Activated CD4-positive, CD25-positive, alpha-beta regulatory T cell treated with anti-CD3 and anti-CD28 coated beads, Interleukin-2, amount 50 U/mL, for 72 hours (primary cell): ENCODE results near the gene WWC1.
"Not testable (repeated sequence)": the region's sequence is repeated elsewhere in the genome, so short reads cannot be mapped to it uniquely, and the experiment has no call there.

Experiments used
- DNase-seq: peaks from one replicate; pipeline ENCODE4 v3.0.0; 2021

The WWC1 gene

DNA sequence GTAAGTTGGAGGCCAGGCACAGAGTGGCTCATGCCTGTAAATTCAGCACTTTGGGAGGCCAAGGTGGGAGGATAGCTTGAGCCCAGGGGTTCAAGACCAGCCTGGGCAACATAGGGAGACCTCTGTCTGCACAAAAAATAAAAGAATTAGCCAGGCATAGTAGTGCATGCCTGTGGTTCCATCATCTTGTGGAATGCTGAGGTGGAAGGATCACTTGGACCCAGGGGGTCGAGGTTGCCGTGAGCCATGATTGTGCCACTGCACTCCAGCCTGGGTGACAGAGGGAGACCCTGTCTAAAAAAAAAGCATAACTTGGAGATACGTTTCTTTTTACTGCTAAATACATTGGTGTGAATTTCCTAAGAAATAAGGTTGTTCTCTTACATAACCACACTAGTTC, 19.1 kb downstream of the WWC1 start:
- DNase-seq = not testable (repeated sequence)

GRCh38 chr5:168311061-168311566, 19.7 kb downstream of the WWC1 start:
- no peak for DNase-seq

DNA sequence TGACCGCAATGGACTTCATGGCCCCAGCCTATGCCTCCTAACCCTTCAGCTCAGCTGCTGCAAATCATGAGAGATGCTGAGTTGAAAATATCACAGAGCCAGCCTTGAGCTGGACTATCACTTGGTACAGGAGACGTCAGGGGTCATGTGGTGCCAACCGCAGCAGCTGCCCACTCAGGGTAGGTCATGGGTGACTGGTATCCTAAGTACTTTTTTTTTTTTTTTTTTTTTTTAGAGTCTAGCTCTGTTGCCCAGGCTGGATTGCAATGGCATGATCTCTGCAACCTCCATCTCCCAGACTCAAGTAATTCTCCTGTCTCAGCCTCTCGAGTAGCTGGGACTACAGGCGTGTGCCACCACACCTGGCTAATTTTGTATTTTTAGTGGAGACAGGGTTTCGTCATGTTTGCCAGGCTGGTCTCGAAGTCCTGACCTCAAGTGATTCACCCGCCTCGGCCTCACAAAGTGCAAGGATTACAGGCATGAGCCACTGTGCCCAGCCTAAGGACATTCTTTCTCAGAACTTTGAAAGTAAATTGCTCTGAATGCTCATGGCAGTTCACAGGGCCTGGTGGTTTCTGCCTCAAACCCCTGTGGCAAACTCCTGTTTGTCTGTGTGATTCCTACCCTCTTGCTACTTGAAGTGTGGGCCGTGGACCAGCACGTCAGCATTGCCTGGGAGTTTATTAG, 21.3 kb downstream of the WWC1 start:
- no peak for DNase-seq

DNA sequence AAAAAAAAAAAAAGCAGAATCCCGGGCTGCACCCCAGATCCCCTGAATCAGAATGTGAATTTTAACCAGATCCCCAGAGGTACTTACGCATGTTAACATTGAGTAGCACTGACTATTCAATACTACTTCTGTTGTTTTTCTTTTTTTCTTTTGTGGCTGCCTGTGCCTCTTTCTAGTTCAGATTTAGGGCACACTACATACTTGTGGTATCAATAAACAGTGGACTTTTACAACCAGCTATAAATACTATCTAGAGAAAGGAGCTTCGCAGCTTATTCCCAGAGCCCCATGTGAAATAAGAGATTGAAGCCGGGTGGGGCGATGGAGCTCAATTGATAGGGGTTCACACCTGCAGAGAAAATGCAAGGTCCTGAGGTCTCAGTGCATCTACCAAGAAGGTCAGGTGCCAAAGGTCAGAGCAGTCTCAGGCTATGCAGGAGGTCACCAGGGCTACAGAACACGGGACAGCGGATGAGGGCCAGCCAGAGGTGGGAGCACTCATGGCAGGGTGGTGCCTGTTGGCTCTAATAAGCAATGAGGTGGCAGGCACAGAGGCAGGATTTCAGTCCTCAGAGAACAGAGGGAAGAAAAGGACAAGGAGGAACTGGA, 22.3 kb downstream of the WWC1 start:
- DNase-seq = no peak

DNA sequence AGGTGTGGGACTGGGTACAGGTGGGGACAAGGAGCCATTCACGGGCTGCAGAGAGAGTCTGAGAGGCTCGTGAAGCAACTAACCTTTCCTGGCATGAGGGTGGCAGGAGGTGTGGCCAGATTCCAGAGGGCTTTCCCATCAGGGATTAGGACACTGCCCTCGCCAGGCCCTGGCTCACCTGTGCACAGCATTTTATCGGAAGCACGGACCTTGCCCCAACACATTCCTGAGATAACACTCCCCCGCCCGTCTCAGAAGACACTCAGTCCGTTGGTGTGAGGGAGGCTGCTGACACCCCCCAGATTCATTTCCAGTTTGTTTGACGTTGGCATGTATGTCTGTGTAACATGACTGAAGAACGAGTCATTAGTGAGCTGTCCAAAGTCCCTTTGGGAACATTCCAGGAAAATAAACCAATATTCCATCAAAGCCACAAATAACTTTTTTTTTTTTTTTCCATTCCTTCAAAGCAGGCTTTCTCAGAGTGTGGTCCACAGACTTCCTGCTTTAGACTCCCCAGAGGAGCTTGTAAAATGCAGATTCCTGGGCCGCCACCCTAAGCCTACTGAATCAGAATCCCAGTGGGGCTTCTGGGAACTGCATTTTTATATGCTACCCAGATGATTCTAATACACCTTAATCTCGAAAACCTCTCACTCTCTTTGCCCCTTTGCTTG, 23.4 kb downstream of the WWC1 start:
- DNase-seq = no peak

- DNase-seq = no peak
Observed at GRCh38 chr5:168315416-168316138, 24.1 kb downstream of the WWC1 start.

DNA sequence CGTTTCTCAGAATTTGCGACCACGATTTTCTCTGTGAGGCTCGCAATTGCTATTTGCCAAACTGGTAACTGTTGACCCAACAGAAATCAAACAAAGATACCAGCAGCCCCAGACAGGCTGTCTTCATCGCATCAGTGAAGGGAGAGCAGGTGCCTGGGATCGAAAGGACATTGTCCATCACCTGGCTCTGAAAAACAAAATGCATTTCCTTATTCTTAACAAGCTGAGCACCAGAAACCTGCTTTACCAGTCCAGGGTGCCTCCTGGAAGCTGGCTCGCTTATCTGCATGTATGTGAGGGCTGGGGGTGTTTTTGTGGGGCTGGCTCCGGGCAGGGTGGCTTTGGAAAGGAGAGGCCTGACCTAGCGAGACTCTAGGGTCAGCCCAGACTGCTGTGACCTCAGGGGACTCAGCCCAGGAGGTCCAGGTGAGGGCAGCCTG, 24.7 kb downstream of the WWC1 start:
- DNase-seq = no peak

DNA sequence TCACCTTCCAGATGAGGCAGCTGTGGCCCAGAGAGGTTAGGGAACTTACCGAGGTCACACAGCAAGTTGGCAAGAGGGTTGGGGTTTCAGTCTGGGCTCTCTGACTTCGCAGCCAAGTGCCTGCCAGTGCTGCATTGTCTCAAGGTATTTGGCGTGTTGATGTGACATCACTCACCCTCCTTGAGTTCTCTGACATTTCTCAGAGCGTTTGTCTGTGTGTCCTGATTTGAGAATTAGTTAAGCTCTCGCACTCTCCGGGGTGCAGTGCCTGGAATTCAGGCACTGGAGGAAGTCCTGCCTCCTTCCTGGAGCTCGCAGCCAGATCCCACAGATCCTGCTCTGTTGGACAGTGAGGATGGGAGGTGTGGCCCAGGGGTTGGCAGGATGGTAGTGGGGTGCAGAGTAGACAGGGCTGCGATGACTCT, 25.7 kb downstream of the WWC1 start:
- DNase-seq = no peak

DNA sequence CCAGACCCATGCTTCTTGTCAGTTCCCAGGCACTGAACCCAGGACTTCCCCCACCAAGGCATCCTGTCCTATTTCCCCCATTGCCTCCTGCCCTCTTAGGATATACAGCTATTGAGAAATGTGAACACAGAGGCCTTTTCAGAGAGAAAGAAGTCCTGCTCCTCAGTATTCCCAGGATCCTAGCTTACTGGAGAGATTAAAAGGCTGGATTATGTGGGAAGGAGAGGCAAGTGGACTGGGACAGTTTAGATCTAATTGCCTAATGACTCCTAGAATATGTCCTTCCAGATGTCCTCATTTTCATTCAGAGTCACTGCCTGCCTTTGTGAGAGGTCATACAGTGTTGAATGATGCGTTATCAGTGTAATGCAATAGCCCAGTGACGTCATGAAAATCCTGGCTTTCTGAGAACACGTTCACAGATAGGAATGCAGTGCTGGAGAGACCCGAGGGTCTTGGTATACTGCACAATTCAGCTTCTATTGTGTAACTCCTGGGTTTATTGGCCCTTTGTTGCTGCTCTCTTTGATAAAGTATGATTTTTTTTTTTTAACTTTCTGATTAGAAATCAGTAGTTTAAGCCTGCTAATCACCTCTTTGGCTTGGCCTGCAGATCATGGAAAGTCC, 26.2 kb downstream of the WWC1 start:
- no peak for DNase-seq

- DNase-seq = no peak
Observed at GRCh38 chr5:168318240-168318639, 26.8 kb downstream of the WWC1 start.

DNA sequence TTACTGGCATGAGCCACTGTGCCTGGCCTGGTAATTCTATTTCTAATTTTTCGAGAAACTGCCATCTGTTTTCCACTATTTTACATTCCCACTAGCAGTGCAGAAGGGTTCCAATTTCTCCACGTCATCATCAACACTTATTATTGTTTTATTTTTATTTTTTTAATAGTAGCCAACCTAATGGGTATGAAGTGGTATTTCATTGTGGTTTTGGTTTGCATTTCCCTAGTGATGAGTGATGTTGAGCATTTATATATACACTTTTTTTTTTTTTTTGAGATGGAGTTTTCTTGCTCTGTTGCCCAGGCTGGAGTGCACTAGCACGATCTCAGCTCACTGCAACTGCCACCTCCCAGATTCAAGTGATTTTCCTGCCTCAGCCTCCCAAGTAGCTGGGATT, 28.3 kb downstream of the WWC1 start:
- no peak for DNase-seq

DNA sequence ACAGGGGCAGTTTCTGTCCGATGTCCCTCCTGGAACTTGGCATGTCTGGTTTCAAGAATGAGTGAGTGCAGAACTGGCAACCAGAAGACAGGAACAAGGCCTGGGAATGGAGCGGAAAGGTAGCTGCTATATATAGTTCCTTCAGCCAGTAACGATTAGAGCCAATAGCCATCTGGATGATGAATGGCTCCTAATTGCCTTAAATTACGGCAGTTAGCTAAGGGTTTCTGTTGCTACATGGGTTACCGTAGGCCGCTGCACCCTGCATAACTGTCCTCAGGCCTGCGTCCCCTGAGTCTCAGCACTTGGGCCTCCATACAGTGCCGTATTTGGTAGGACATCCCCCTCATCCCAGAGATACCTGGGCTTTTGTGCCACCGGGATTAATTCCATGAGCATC, 29.4 kb downstream of the WWC1 start:
- DNase-seq = no peak

DNA sequence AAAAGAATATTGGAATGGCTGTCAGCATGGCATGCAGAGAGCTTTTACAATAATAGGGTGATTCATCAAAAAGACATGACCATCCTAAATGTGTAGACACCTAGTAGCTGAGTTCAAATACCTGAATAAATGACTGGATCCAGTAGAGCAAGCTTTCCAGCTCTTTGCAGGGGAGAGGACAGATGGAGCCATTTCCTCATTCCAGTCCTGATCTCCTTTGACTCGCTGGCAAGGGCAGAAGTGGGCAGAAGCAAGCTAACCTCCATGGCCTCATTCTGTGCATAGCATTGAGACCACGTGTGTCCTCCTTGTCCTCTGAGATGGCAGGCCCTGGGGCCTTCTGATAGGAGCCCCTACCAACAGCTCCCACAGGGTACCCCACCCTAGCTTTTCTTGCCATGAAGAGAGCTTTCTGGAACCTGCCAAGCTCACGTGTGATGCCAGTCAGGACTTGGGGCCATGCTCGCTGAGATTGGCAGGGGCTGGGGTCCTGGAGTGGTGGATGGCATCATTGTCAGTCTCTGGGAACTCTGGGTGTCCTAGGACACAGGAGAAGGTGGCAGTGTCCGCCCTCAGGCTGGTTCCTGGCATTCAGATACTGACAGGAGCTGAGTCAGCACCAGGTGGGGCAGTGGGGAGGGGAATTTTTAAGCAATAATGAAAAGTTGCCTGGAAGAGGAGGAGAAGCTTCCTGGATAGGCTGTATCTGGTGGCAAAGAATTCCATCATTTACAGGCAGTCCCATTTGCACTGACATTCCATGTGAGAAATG, 33.6 kb downstream of the WWC1 start:
- no peak for DNase-seq

DNA sequence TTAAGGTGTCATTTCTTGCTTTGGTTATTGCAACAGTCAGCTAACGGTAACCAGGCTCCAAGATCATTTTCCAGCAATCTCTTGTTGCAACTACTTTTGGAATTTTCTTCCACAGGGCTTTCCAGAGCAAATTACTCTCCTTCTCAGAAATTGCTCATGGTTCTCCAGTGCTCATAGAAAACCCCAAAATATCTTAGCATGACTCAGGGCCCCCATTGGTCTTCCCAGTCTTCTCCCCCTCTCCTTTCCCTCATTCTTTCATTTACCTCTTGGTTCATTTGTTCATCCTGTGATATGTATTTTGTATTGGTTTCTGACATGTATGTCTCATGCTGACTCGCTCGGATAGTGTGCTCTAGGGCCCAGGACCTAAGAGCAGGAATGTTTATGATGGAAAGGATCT, 35.6 kb downstream of the WWC1 start:
- DNase-seq = no peak

GRCh38 chr5:168327451-168327850, 36.0 kb downstream of the WWC1 start:
- no peak for DNase-seq

DNA sequence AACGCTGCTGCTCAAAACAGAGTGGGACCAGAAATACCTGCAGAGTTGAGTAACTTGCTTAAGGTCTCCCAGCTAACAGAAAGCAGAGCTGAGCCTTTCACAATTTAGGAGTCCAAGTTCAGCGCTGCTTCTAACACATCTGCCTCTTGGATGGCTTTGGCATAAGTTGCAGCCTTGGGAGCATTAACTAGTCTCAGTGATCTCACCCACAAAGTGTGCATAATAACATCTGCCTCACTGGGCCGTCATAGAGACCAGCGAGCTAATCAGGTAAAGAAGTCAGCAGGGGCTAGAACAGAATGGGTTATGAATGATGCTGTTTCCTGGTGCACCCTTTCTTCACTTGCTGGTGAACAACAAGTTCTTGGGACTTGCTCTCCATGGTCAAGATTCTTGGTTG, 36.5 kb downstream of the WWC1 start:
- no peak for DNase-seq

DNA sequence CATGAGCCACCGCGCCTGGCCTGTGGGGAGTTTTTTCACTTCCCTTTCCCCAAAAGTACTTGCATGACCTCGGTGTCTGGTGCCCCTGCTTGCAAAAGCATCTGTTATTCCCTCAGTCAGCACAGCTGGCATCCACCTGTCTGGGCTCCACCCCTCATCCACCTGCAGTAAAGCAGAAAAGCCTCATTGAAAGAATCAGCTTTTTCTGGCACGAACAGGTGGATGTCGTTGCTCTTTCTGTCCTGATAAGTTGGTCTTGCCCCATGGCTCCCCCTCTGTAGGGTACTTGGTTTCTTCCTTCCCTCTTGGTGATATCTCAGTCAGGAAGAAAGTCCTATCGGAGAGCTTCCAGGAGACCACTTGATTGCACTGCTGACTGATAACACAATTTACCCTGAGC, 37.4 kb downstream of the WWC1 start:
- no peak for DNase-seq

GRCh38 chr5:168329302-168329701, 37.9 kb downstream of the WWC1 start:
- no peak for DNase-seq

GRCh38 chr5:168332042-168332441, 40.6 kb downstream of the WWC1 start:
- DNase-seq = no peak

DNA sequence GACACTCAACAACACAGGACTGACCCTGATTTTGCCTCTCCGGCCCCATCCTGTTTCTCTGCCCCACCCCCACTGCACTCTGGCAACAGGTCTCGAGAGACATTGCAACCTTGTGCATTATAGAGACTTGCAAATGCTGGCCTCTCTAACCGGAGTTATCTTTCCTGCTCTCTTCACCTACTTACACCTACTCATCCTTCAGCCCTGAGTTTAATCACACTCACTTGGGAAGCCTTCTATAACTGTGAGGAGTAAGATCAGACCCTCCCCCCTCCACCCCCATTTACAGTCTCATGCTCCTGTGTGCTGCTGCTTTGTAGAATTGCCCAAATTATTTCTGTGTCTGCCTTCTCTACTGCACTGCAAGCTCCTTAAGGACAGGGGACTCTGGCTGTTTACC, 42.8 kb downstream of the WWC1 start:
- no peak for DNase-seq

GRCh38 chr5:168334695-168335094, 43.2 kb downstream of the WWC1 start:
- no peak for DNase-seq

DNA sequence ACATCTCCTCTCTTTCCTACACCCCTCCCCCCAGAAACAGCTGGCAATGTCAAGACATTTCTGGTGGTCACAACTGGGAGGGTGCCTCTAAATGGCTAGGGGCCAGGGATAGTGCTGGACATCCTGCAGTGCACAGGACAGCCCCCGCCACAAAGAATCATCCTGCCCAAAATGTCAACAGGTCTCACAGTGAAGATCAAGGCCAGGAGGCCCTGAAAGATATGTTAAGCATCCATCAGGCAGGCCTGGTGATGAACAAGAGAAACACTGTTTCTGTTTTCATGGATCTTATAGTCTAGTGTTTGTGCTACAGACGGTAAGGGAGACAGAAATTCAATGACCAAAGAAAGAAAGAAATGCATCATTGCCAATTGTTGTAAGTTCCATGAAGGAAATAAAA, 45.9 kb downstream of the WWC1 start:
- no peak for DNase-seq
